A172 (cell line): ENCODE data around the gene TVP23B. TPM values are rescaled to one million over a fixed set of nuclear protein-coding genes. Genes with fewer than 3 reads are reported as not detected.
"Not testable (repeated sequence)": the region's sequence is repeated elsewhere in the genome, so short reads cannot be mapped to it uniquely, and the experiment has no call there.

Experiments
- DNase-seq: peaks from one replicate; pipeline ENCODE4 v3.0.0-alpha.2; 2015; ENCODE audit warnings: low spot score
- total RNA-seq: library from RNA; depleted of rRNA; stranded (reverse); fragments of >200 nt; shearing (Covaris generic); gene quantifications from 2 replicates; pipeline ENCODE4 v1.2.3, GENCODE V29; 2014; rRNA removed

TVP23B gene
- total RNA-seq, result 82.5 and 83.5 TPM in 2 replicates

- peak; percentile 88 for DNase-seq
Measured at GRCh38 chr17:18780991-18781718, at the start of gene TVP23B. Gene TVP23B, plus strand, starts transcription at chr17:18781183. Its CDS starts 111 bp downstream, at chr17:18781294.

- DNase-seq, result not testable (repeated sequence)
Measured at GRCh38 chr17:18732438-18732837, 48.5 kb upstream of the TVP23B start.

- DNase-seq, result not testable (repeated sequence)
Measured at GRCh38 chr17:18733350-18733749, 47.6 kb upstream of the TVP23B start.

GRCh38 chr17:18739616-18740391, 41.2 kb upstream of the TVP23B start:
- DNase-seq, result not testable (repeated sequence)

- DNase-seq, result not testable (repeated sequence)
Measured at GRCh38 chr17:18741228-18741627, 39.8 kb upstream of the TVP23B start.

GRCh38 chr17:18743699-18744421, 37.1 kb upstream of the TVP23B start, which contains the start of gene FBXW10:
Gene FBXW10, plus strand, starts transcription at chr17:18744054. Its CDS starts 191 bp downstream, at chr17:18744245.
- DNase-seq, result not testable (repeated sequence)

GRCh38 chr17:18744726-18745125, 36.3 kb upstream of the TVP23B start:
- DNase-seq, result not testable (repeated sequence)

GRCh38 chr17:18746551-18746950, 34.4 kb upstream of the TVP23B start:
- DNase-seq, result not testable (repeated sequence)

- DNase-seq, result not testable (repeated sequence)
Measured at GRCh38 chr17:18747501-18747900, 33.5 kb upstream of the TVP23B start.

- not testable (repeated sequence) for DNase-seq
Measured at GRCh38 chr17:18750242-18750641, 30.7 kb upstream of the TVP23B start.

- DNase-seq, result not testable (repeated sequence)
Measured at GRCh38 chr17:18753829-18754409, 27.1 kb upstream of the TVP23B start.

GRCh38 chr17:18755969-18756368, 25.0 kb upstream of the TVP23B start:
- not testable (repeated sequence) for DNase-seq

GRCh38 chr17:18757368-18758044, 23.5 kb upstream of the TVP23B start:
- not testable (repeated sequence) for DNase-seq

- DNase-seq, result not testable (repeated sequence)
Measured at GRCh38 chr17:18758344-18758743, 22.6 kb upstream of the TVP23B start.

GRCh38 chr17:18760221-18760620, 20.8 kb upstream of the TVP23B start:
- DNase-seq, result not testable (repeated sequence)

- not testable (repeated sequence) for DNase-seq
Measured at GRCh38 chr17:18770572-18770971, 10.4 kb upstream of the TVP23B start.

GRCh38 chr17:18771066-18771465, 9.9 kb upstream of the TVP23B start:
- not testable (repeated sequence) for DNase-seq

- DNase-seq, result no peak
Measured at GRCh38 chr17:18772471-18772870, 8.5 kb upstream of the TVP23B start.

- DNase-seq, result not testable (repeated sequence)
Measured at GRCh38 chr17:18781805-18782204, 822 bp downstream of the TVP23B start.

- not testable (repeated sequence) for DNase-seq
Measured at GRCh38 chr17:18785933-18786332, 5.0 kb downstream of the TVP23B start.

- DNase-seq, result not testable (repeated sequence)
Measured at GRCh38 chr17:18786890-18787289, 5.9 kb downstream of the TVP23B start.
